CD14-positive monocyte (primary cell): ENCODE measurements around the gene GLIS2. TPM values are rescaled to one million over a fixed set of nuclear protein-coding genes. Genes with fewer than 3 reads are reported as not detected.

Experiments used
- DNase-seq, 3 donors: peaks; one replicate each; pipeline ENCODE4 v3.0.0-alpha.2; 2011 to 2022
- H2AFZ ChIP-seq: 2 replicates; pipeline ENCODE4 v1.6.0; 2012; ENCODE audit warnings: mild to moderate bottlenecking, low read depth, low read length, inconsistent platforms; ENCODE audit not compliant: insufficient read depth, poor library complexity, severe bottlenecking
- H3K27ac ChIP-seq, 2 donors: 1 replicate in 1 of 2; 2 replicates in 1 of 2; pipeline ENCODE4 v1.5.1; 2012 to 2013; ENCODE audit warnings: low read length in 2 of 2, control low read depth in 1 of 2, inconsistent platforms in 1 of 2, low read depth in 1 of 2, mild to moderate bottlenecking in 1 of 2
- H3K27me3 ChIP-seq, 2 donors: one replicate each; pipeline versions ENCODE4 v1.6.0 to v1.6.1; 2011 to 2013; ENCODE audit warnings: low read length in 2 of 2; ENCODE audit not compliant: control insufficient read depth in 2 of 2, insufficient read depth in 2 of 2
- H3K36me3 ChIP-seq, 2 donors: replicated peaks in 1 of 2; 1 replicate in 1 of 2; 2 replicates in 1 of 2; pipeline versions ENCODE4 v1.5.1 to v1.6.1; 2012 to 2013; ENCODE audit warnings: low read length in 2 of 2, control low read depth in 1 of 2, inconsistent platforms in 1 of 2, mild to moderate bottlenecking in 1 of 2; ENCODE audit not compliant: insufficient read depth in 2 of 2, control insufficient read depth in 1 of 2
- H3K4me1 ChIP-seq, 2 donors: 1 replicate in 1 of 2; 2 replicates in 1 of 2; pipeline versions ENCODE4 v1.5.1 to v1.6.1; 2012 to 2013; ENCODE audit warnings: low read length in 2 of 2, control low read depth in 1 of 2, inconsistent platforms in 1 of 2, mild to moderate bottlenecking in 1 of 2, moderate library complexity in 1 of 2; ENCODE audit not compliant: insufficient read depth in 2 of 2, control insufficient read depth in 1 of 2
- H3K4me2 ChIP-seq: replicated peaks from 2 replicates; pipeline ENCODE3; 2012; ENCODE audit warnings: low read length, moderate library complexity, mild to moderate bottlenecking; ENCODE audit not compliant: poor library complexity, severe bottlenecking; ENCODE audit errors: extremely low read depth
- H3K4me3 ChIP-seq, 3 experiments: fragments of 200-600 bp in 1 of 3; sonication (generic) in 1 of 3; replicated peaks in 1 of 3; 1 replicate in 2 of 3; 2 replicates in 1 of 3; pipeline ENCODE4 v1.5.1; 2011 to 2013; ENCODE audit warnings: low read length in 3 of 3, mild to moderate bottlenecking in 3 of 3, control low read depth in 2 of 3, low read depth in 2 of 3, inconsistent platforms in 1 of 3, moderate library complexity in 1 of 3
- H3K79me2 ChIP-seq: 2 replicates; pipeline ENCODE4 v1.6.0; 2012; ENCODE audit warnings: mild to moderate bottlenecking, control low read depth, inconsistent platforms, low read length, moderate library complexity; ENCODE audit not compliant: insufficient read depth
- H3K9ac ChIP-seq: 2 replicates; pipeline ENCODE4 v1.6.0; 2017; ENCODE audit warnings: low read length, mild to moderate bottlenecking; ENCODE audit not compliant: insufficient read depth, poor library complexity, severe bottlenecking
- H3K9me3 ChIP-seq, 2 donors: replicated peaks in 1 of 2; 1 replicate in 1 of 2; 2 replicates in 1 of 2; pipeline versions ENCODE4 v1.5.1 to v1.6.1; 2012 to 2013; ENCODE audit warnings: low read length in 2 of 2, control low read depth in 1 of 2; ENCODE audit not compliant: control insufficient read depth in 1 of 2, insufficient read depth in 1 of 2
- H4K20me1 ChIP-seq: 2 replicates; pipeline ENCODE4 v1.6.0; 2012; ENCODE audit warnings: mild to moderate bottlenecking, low read length, control low read depth, moderate library complexity; ENCODE audit not compliant: insufficient read depth
- H3K27ac Mint-ChIP-seq, 7 donors: one replicate each; pipeline ENCODE4 v1.8.0; 2020; ENCODE audit warnings: mild to moderate bottlenecking in 7 of 7, mixed read lengths in 7 of 7, moderate library complexity in 6 of 7, inconsistent platforms in 2 of 7
- H3K27me3 Mint-ChIP-seq, 3 donors: one replicate each; pipeline ENCODE4 v1.8.0; 2021 to 2022; ENCODE audit warnings: low read depth in 3 of 3, mild to moderate bottlenecking in 3 of 3, mixed read lengths in 3 of 3, moderate library complexity in 3 of 3, inconsistent platforms in 1 of 3
- H3K36me3 Mint-ChIP-seq, 2 donors: one replicate each; pipeline ENCODE4 v1.8.0; 2020; ENCODE audit warnings: mixed read lengths in 2 of 2, inconsistent platforms in 1 of 2, mild to moderate bottlenecking in 1 of 2
- H3K4me1 Mint-ChIP-seq: one replicate; pipeline ENCODE4 v1.8.0; 2020; ENCODE audit warnings: mild to moderate bottlenecking, mixed read lengths
- H3K4me3 Mint-ChIP-seq, 2 donors: one replicate each; pipeline ENCODE4 v1.8.0; 2020; ENCODE audit warnings: mild to moderate bottlenecking in 2 of 2, mixed read lengths in 2 of 2, moderate library complexity in 1 of 2
- H3K9me3 Mint-ChIP-seq, 7 donors: one replicate each; pipeline ENCODE4 v1.8.0; 2020 to 2022; ENCODE audit warnings: mixed read lengths in 7 of 7, mild to moderate bottlenecking in 6 of 7, moderate library complexity in 6 of 7, inconsistent platforms in 2 of 7
- WGBS: methylation state at CpG from one replicate; pipeline ENCODE4 v1.1.5; 2013; ENCODE audit warnings: missing lambda C conversion rate; ENCODE audit not compliant: insufficient coverage; 5-methylcytosine and 5-hydroxymethylcytosine counted together
- intact Hi-C, 2 donors: fragments of 100-400 bp; cut with micrococcal nuclease; formaldehyde crosslinking; loops; one replicate each; pipeline versions ENCODE4 v1.15.0 to v1.15.1; 2023
- polyA plus RNA-seq, 3 donors: library from polyadenylated mRNA; depleted of rRNA in 1 of 3; unstranded in 2 of 3; stranded (reverse) in 1 of 3; fragments of 300-500 nt in 2 of 3; fragments of >200 nt in 1 of 3; fragmentation: Illumina TruSeq in 2 of 3; gene quantifications; 1 replicate in 2 of 3; 2 replicates in 1 of 3; pipeline ENCODE4 v1.2.3, GENCODE V29; 2012 to 2021
- TF ChIP-seq, protein P1 (sequence below): fragments of 200-600 bp; IDR thresholded peaks from one replicate; pipeline ENCODE4 v1.8.0; 2022; ENCODE audit warnings: antibody characterized with exemption, mild to moderate bottlenecking

Gene GLIS2
- polyA plus RNA-seq, 3 donors, result 0.03 TPM; not detected in 2

DNA sequence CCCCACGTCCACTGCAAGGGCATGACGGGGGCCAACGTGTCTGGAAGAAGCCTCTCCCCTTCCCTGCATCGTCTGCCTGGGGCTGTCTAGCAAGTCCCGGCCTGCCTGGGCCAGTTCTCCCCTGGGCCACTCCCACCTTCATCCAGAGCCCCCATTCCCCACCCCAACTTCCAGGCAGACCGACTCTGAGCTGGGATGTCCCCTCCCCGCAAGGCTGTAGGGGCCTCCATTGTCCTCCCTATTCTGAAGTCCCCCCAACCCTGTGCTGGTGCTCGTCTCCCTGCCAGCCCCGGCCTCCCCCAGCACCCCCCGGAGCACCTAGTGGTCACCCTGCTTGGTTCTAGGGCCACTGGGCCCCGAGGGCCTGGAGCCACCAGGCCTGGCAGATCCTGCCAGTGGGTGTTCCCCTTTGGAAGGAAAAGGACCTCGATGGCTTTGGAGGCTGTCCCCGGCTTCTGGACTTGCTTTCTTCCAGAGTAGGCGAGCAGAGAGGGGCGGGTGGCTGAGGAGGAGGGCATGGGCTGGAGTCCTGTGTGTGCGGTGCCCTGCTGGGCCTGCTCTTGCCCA is 4.8 kb downstream of the GLIS2 start:
- no peak overlapping the region for H3K9ac ChIP-seq
- H3K27ac ChIP-seq, result no peak overlapping the region
- H3K36me3 ChIP-seq, result no peaks in the 10 kb centered on the region
- H3K4me2 ChIP-seq, result no peak overlapping the region
- Mint-ChIP-seq H3K9me3 (no peaks in the 10 kb centered on the region), H3K27ac (no peak overlapping the region), H3K4me3 (no peak overlapping the region), H3K27me3 (peaks cover 13 to 42% (median 15%) of the 10 kb centered on the region in 3 donors), H3K4me1 (peaks cover 4% of the 10 kb centered on the region), H3K36me3 (no peaks in the 10 kb centered on the region)
- H3K4me1 ChIP-seq, result peaks cover 10 to 14% of the 10 kb centered on the region in 2 donors
- intact Hi-C loops, result no loop called here
- no peaks in the 10 kb centered on the region for H3K9me3 ChIP-seq
- no peak for DNase-seq
- H3K4me3 ChIP-seq, result no peak overlapping the region
- no peaks in the 10 kb centered on the region for H4K20me1 ChIP-seq
- peaks cover 9 to 20% of the 10 kb centered on the region in 2 donors for H3K27me3 ChIP-seq
- H2AFZ ChIP-seq, result no peak overlapping the region
- no peaks in the 10 kb centered on the region for H3K79me2 ChIP-seq
- 87% methylated on average over 16 of the region's 16 CpGs for WGBS
- TF ChIP-seq, protein P1, sequence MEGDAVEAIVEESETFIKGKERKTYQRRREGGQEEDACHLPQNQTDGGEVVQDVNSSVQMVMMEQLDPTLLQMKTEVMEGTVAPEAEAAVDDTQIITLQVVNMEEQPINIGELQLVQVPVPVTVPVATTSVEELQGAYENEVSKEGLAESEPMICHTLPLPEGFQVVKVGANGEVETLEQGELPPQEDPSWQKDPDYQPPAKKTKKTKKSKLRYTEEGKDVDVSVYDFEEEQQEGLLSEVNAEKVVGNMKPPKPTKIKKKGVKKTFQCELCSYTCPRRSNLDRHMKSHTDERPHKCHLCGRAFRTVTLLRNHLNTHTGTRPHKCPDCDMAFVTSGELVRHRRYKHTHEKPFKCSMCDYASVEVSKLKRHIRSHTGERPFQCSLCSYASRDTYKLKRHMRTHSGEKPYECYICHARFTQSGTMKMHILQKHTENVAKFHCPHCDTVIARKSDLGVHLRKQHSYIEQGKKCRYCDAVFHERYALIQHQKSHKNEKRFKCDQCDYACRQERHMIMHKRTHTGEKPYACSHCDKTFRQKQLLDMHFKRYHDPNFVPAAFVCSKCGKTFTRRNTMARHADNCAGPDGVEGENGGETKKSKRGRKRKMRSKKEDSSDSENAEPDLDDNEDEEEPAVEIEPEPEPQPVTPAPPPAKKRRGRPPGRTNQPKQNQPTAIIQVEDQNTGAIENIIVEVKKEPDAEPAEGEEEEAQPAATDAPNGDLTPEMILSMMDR, result no peak

DNA sequence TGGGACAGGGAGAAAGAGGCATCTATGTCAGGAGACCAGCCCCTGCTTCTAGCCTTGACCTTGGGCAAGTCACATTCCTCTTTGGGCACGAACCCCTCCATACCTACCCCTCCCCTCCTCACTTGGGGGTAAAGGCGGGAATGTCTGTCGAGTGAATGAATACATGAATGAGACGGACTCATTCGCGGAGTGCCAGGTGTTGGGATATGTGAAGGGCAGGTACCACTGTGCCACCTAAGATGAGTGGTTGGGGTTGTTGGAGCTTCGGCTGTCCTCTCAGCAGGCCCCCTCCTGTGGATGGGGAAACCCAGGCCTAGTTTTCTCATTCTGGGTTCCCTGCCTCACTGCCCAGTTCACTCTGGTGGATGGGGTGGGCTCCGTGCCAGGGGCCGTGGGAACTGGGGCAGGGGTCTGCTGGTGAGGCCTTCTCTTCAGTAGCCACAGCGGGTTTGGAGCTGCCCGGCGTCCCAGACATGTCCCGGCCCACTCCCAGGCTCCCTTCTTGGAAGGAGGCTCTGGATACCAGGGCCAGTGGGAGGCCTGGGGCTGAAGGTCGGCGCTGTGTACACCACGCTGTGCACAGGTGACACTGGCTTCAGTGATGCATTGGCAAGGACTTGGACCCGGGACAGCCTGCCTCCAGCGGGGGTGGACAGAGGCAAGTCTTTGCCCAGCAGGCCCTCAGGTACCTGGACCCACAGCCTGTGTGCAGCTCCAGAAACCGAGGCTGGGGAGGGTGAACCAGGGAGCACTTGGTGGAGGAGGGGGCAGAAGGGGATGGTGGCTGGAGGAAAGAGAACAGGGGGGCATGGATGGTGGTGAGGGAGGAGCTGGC is 5.6 kb downstream of the GLIS2 start:
- Histone ChIP-seq H3K9me3 (no peaks in the 10 kb centered on the region), H3K4me1 (peaks cover 10 to 11% of the 10 kb centered on the region in 2 donors), H2AFZ (no peak overlapping the region), H3K9ac (no peak overlapping the region), H4K20me1 (no peaks in the 10 kb centered on the region), H3K79me2 (no peaks in the 10 kb centered on the region), H3K4me2 (no peak overlapping the region), H3K27me3 (peaks cover 6 to 18% of the 10 kb centered on the region in 2 donors), H3K36me3 (no peaks in the 10 kb centered on the region), H3K4me3 (no peak overlapping the region), H3K27ac (no peak overlapping the region)
- Mint-ChIP-seq H3K9me3 (no peaks in the 10 kb centered on the region), H3K27ac (no peak overlapping the region), H3K4me1 (peaks cover 6% of the 10 kb centered on the region), H3K27me3 (peaks cover 14 to 38% (median 19%) of the 10 kb centered on the region in 3 donors), H3K4me3 (no peak overlapping the region), H3K36me3 (no peaks in the 10 kb centered on the region)
- TF ChIP-seq, protein P1, result no peak
- no peak for DNase-seq
- intact Hi-C loops, result no loop called here
- 94% methylated on average over 13 of the region's 19 CpGs for WGBS
